Stimulated activated CD8-positive, alpha-beta memory T cell treated with anti-CD3 and anti-CD28 coated beads, Interleukin-12 subunit alpha, Interleukin-12 subunit beta, amount 100 ng/mL, for 24 hours (primary cell): ENCODE results near the gene WDR1.
"Not testable (repeated sequence)": the region's sequence is repeated elsewhere in the genome, so short reads cannot be mapped to it uniquely, and the experiment has no call there.

ENCODE experiments used
- DNase-seq: peaks from one replicate; pipeline ENCODE4 v3.0.0-alpha.2; 2020; ENCODE audit errors: extremely low read depth

WDR1 gene

DNA sequence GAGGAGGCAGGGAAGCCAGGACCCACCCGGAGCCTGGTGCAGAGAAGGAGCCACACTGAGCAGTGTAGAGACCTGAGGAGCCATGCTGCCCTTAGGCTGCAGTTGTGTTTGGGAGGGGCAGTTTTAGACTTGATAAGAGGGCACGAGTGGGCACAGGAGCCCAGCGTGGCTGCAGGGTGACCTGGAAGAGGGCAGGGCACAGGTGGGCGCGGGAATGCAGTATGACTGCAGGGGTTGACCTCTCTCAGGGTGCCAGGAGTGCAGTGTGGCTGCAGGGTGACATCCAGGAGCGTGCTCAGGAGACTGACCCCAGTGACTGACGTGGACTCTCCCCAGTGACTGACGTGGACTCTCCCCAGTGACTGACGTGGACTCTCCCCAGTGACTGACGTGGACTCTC is 14.6 kb upstream of the WDR1 start:
- no peak for DNase-seq

DNA sequence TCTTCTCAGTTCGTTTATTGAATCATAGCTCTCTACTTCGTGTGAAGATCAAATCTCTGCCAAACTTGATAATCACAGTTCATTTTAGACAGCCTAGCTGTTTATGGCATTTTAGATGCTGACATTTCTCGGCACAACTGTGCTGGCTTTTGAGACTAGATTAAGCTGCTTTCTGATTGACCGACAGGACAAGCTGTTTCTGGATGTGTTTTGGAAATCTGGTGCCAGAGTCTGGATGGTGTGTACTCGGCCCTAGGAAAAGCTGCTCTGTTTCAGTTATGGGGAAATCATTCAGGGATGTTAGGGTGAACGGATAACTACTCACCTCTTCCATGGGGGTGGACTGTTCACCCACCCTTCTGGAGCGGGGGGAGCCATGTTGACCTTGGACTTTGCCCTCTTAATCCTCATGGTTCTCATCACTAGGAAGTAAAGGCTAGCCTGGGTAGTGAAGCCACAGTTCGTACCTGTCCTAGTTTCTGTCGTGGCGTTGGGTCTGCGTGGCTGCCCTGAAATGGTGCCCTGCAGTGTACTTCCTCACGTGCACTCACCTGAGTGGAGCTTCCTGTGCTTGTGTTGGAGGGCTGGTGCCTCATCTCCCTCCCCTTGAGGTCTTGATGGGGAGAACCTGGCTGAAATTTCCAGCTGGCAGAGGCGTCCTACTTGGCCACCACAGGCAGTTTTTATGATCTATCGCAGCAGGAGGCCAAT is 13.7 kb upstream of the WDR1 start:
- DNase-seq: no peak

DNA sequence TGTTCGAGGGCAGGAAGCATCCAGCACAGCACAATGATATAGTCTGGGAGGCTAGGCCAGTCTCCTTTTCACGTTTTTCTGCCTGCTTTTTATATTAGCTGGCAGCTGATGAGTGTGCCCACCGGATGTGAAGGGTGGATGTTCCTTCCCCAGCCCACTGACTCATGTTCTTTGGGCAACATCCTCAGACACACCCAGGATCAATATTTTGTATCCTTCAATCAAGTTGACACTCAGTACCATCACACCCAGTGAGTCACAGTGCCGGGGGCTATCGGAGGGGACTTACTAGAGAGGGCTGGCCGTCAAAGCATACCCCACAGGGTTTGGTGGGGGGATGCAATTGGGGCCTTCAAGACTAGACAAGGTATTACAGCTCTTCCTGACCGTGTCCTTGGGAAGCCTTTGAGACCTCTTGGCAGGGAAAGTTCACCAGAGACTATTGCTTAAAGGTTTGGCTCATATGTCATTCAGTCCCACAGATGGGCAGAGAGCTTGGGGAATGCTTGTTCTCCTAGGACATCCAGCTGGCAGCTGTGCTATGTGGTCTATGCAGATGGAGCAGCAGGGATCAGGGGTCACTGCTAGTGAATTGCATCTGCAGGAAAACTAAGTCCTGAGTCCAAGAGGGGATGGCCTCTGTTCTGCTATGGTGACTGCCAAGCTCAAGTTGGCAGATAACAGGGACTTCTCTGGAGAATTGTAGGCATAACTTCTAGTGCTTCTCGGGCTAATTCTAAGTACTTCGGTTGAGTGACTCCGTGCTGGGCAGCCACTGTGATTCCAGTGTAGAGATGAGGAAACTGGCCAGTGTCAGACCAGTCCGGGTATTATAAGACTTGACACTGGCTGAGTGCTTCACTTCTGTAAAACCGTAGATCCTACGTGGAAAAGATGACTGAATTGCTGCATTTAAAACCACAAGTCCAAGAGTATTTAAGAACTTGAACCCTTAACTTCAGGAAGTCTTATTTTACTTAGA is 12.9 kb upstream of the WDR1 start:
- no peak for DNase-seq

DNA sequence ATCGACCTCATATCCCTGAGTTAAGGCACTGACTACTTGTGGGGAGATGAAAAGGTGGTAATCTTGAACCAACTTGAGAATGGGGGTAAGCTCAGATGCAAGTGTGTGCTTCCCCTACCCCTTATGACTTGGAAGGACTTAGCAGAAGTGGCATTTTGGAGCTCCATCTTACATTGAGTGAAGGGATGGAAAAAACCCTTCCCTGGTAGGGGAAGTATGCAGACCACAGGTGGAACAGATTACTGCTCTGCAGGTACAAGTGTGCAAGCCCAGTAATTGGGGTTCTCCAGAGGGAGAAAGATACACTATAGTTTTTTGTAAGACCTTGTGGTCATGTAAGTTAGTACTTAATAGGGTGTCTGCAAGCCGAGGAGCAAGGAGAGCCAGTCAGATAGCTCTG is 12.2 kb upstream of the WDR1 start:
- DNase-seq: no peak

DNA sequence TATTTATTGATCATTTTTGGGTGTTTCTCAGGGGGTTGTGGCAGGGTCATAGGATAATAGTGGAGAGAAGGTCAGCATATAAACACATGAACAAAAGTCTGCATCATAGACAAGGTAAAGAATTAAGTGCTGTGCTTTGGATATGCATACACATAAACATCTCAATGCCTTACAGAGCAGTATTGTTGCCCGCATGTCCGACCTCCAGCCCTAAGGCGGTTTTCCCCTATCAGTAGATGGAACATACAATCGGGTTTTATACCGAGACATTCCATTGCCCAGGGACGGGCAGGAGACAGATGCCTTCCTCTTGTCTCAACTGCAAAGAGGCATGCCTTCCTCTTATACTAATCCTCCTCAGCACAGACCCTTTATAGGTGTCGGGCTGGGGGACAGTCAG is 10.9 kb upstream of the WDR1 start:
- not testable (repeated sequence) for DNase-seq

DNA sequence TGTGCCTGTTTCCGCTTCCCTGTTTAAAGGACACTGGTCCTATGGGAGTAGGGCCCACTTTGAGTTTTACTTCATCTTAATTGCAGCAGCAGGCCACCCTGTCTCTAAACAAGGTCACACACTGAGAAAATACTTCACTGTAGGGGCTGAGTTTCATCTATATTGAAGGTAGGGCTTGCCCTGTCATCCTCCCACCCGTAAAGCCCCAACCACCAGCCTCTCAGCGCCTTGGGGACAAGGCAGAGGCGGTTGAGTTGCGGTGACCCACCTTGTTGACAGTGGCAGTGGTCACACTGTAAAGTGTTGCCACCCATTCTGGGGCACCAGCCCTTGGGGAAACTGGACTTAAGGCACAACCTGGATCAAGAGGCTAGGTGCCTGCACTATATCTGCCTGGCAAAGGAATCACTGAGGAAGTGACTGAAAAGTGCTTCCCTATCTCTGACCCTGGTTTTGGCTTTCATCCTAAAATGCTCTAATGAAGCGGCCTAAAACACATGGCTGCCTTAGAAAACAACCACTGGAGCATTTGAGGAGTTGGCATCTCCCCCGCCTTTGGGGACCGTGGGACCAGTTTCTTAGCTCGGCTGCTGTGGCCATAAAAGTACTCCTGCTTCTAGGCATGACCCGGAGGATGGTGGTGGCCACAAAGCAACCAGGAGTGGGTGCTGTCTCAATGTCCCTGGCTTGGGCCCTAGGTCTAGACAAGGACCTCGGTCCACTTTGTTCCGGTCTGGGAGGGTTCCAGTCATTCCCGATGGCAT is 7.8 kb upstream of the WDR1 start:
- DNase-seq: no peak

DNA sequence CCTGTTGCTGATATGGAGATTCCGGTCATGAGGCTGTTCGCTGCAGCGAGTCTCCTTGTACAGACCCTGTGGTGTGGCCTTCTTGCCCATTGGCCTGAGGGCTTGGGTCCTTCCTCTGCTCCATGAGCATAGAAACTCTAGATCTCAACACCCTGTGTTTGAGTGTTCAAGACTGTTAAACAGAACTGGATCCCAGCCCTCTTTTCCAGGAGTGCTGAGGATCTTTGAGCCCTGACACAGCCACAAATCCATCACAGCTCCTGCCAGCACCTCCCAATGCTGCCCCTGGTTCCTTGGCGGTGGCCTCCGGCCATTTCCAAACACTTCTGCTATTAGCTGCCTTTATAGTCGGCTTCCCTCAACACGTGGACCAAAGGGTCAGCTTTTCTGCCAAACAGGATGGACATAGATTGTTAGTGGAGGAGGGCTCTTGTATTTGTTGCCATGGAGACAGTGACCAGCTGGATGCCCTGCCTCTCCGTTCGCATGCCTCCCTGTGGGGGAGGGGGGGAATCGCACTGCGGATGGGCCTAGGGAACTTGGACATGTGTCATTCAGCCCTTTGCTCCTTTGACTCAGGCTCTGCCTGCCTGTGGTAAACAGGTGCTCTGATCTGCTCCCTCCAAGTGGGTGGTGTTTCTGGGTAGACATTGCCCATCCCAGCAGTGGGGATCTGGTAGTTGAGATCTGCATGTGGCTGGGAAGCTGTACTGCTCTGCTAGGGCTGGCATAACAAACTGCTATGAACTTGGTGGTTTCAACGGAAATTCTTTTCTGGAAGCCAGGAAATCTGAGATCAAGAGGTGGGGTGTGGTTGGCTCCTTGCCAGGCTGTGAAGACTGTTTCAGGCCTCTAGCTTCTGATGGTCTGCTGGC is 6.9 kb upstream of the WDR1 start:
- DNase-seq: no peak

DNA sequence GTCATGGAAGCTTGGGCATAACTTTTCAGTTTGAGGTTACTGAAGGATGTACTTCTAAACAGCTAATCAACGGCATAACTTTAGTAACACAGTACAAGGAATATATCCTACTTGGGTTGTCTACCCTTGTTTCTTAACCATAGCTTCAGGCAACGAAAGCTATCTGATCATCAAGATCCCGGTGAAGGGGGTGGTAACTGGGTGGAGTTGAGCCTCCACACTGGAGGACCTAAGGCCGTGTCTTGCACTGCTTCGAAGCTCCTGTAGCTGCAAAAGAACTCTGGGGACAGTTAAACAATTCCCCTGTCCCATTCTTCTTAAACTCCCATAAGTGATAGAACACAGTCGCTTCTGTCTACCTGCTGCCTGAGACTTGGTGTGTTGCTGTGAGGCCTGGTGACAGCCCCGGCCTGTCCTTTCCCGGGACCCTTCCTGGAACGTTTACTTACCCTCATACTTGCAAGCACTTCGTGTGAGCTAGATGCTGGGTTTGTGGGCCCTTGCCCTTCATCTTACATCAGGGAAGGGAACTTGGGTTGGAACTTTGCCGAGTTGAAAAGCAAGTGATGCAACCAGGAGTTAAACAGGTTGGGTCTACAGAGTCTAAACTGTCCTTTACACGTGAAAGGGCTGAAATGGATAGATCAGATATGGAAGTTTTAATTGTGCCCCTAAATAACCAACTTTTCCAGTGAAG is 5.8 kb upstream of the WDR1 start:
- no peak for DNase-seq

DNA sequence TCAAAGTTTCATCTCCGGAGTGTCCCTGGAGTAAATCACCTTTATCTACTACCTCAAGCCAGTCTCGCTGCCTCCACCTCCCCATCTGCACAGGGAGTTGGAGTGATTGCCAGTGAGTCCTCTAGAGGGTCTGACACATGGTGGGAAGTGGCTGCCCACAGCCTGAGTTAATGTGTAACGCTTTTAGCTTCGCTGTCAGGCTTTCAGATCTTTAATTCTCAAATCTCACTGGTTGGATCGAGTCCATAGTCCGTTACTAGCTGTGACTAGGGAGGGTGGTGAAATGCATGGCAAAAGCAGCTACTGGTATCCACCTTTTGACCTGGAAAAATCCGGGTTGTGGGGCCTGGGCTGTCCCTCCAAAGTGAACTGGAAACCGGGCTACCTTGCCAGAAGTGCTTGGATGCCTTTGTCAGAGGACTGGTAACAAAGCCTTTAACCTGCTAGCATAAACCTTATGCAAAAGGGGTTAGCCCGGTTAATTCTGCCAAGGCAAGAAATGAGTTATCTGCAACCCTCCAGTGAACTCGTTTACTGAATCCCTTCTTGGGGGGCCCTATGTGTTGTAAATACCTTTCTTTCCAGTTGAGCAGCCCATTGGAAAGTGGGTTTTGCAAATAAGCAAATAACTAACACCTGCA is 5.1 kb upstream of the WDR1 start:
- no peak for DNase-seq

DNA sequence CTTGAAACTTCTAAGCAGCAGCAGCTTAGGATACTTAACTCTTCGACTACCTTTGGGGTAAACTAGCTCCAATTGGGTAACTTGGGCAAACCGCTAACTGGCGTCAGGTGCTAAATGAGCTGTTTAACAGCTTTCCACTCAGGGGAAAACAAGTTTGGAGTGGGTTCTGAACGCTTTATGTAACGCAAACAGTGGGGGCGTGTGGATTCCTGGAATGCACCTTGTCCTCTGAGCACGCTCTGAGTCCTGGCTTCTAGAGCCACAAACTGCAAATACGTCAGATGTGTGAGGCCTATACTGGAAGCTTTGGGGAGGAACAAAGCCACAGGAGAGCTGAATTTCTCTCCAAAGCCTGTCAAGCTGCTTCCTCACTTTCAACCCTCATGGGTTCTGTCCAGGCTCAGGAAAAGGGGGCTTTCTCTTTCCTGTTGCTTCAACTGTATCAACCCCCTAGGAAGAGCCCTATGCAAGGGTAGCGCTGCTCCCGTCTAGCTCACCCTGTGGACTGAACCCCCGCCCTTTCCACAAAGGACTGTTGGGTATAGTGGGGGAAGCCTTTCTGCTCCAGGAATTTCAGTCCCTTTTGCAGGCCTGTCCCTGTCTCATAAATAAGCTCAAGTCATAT is 4.5 kb upstream of the WDR1 start:
- DNase-seq: no peak

DNA sequence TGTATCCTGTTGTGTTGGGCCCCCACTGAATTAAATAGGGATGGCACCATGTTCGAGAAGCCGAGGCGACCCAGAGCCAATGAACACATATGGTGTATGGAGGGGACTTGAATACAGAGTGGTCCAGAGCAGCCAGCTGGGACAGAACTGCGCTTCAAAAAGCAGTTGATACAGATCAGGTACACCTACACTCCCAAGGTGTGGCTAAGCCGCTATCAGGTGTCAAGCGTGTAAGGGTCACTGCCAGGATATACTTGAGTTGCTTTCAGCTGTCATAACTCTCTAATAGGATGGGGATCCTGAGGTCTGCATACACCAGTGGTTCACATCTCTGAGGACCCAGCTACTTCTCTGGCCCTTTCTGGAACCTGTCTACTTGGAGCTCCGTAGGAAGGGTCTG is 3.2 kb upstream of the WDR1 start:
- DNase-seq: no peak

DNA sequence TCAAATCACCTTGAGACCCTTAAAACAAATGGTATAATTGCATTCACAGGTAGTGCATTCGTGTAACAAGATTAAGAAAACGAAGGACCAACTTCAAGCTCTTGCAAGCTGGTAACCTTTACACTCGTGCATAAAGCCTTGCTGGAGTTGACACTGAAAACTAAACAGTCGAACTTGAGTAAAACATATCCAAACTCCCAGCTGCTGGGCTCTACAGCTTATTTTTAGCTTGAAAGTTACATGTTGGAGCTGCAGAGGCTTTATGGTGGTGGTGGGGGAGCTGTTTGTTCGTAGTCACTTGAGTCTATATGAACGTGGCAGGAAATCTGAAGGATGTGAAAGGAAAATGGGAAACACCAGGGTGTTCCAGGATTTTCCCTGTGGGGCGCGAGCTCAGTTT is 2.7 kb upstream of the WDR1 start:
- DNase-seq: no peak

DNA sequence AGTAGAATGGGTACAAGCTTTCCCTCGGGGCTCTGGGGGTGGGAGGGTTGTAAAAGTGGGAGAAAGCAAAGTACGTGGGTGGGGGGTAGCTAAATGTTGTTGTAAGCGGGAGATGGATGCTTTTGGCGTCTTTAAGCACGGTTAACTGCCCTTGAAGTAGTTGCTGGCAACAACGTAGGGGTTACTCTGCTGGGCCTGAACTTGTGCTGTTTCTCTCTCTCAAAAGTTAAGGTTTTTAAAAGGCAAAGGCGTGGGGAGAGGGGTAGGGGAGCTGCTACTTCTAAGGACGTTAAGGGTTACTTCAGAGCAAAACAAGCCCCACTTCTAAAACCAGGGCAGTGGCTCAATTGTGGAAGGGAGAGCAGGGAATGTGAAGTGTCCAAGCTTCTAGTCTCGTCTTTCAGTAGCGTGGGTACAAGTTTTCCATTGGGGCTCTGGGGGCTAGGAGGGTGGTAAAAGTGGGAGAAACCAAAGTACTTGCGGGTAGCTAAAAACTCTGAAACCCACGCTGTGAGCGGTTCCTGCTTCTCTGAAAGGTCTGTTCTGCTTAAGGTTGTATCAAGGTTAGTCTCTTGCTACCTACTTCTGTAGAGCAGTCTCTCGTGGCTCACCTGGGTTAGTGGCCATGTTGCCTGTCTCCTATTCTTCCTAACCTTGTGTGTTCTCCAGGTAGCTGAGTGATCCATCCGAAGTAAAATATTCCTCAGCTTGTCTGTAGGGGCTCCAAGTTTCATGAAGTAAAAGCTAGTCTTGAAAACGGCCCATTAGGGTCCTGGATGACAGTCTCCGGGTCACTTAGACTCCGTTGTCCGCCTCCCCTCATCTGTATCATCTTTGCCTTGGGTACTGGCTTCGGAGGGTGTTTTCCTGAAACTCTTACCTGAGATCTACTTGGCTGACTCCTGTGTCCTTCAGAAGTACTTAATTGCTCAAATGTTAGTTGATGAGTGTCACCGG is 1.7 kb upstream of the WDR1 start:
- no peak for DNase-seq

DNA sequence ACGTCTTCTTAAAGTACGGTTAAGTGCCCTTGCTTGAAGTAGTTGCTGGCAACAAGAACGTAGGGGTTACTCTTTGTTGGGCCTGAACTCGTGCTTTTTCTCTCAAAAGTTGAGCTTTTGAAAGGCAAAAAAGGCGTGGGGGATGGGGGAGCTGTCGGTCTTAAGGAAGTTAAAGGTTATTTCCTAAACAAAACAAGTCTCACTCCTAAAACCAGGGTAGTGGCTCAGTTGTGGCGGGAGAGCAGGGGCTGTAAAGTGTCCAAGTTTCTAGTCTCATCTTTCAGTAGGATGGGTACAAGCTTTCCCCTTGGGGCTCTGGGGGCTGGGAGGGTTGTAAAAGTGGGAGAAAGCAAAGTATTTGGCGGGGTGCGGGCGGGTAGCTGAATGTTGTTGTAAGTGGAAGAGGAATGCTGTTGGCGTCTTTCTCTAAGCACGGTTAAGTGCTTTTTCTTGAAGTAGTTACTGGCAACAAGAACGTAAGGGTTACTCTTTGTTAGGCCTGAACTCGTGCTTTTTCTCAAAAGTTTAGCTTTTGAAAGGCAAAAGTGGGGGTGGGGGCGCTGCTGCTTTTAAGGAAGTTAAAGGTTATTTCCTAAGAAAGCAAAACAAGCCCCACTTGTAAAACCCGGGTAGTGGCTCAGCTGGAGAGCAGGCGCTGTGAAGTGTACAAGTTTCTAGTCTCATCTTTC is 904 bp upstream of the WDR1 start:
- no peak for DNase-seq

DNA sequence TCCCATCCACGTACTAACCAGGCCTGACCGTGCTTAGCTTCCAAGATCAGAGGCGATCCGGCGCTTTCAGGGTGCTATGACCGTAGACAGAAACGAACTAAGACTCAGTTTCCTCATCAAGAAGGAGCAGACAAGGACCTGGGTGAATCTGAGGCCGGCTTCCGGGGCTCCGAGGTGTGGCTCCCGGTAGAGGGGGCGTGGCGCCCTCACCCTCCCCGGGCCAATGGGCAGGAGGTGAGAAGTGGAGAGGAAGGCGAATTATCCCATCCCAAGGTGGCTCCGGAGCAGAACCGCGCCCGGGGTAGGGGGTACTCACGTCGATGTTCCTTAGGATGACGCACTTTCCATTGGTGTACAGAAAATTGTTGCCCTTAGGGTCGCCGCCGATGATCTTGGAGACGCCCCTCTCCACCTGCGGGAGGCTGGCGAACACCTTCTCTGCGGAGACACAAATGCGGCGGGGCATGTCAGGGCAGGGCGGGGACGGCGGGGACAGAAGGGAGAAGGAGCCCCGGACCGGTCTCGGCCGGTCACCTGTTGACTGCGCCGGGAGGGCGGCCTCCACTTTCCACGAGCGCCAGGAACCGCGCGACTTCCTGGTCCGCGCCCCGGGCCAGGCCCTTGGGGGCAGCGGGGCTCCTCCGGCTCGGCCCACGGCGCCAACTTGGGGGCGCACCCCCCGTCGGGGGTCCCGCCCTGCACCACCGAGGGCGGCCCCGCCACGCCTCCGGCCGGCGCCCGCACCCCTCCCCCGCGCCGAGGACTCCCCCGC is 616 bp downstream of the WDR1 start:
- DNase-seq: no peak

DNA sequence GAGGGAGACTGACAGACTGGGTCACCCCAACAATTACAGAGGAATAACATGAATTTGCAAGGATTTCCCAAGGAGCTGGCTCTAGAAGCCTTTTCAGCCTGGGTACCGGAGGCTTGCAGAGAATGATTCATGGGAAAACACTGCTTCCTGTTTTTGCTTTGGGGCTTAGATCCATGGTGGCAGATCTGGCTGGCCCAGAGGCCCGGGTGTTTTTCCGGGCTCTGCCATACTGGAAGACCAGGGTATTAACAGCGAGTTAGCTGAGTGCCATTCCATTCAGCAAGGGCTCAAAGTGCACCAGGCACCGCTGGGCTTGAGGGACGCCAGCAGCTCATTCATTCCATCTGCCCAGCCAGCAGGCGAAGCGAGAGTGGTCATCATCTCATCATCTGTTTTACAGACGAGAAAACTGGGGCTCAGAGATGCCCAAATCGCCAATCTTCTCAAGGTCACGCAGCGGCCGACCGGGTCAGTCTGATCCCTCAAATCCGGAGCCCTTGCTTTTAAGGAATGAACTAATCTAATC is 1.3 kb downstream of the WDR1 start:
- DNase-seq: no peak

DNA sequence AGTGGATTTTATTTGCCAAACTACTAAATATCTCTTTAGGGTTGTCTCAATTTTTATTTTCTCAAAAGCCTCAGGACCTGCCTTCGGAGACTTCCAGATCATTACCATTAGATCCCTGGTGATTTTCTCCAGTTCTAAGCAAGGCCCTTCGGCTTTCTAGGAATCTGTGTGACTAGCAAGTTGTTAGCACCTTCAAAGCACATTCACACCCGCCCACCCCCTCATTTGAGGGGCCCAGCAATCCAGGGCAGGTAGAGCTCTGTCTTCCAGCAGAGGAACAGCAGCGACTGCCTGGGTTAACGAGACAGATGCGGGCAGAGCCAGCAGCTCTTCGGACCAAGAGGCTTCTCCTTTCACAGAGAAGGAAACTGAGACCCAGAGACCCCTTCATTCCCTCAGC is 2.0 kb downstream of the WDR1 start:
- DNase-seq: no peak
